ENCODE data around the gene BBS7. TPM values are rescaled to one million over a fixed set of nuclear protein-coding genes. Genes with fewer than 3 reads are reported as not detected.

Gene BBS7
- total and polyA plus RNA-seq, 2 of the 13 experiments (the other 11 are each of a cell fraction or from before 2014, with no cell fraction given): 9.0 to 15.7 TPM

DNA sequence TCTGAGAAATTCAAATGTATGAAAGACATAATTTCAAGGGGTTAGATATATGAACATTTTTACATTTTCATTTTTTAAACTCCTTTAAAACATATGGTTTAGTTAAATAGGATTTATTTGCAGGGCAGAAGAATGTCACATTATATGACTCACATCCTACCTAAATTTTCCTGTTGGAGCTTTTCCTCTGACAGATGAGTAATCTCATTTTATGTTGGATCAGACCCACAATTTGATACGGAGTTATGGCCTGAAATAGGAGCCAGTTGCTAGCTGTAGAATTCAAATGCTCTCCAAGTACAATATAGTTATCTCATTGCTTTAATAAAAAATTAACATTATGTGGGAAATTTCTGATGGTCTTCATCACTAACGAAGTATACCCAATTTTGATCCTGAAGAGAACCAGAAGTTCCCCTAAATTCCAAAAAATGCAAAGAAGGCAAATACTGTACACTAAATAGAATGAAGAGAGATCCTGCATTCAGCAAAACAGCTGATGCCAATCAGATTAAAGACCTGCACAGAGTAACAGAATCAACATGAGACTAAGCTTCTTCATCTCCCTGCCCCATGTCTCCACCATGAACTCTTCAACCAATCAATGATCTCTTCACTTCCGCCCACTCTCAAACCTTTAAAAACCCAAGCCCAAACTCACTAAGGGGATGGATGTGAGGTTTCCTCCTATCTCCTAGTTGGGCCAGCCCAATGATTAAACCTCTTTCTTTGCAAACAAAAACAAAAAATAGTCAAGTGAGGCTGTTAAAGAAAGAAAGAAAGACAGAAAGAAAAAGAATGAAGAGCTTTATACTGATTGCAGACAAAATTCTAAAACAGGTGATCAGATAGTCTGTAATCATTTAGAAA, 80.1 kb downstream of the BBS7 start:
- no peaks in the 10 kb centered on the region for H4K20me1 ChIP-seq (ENCODE audit: insufficient read depth, low read length)
- TF ChIP-seq ZNF510 (CRISPR knock-in tag; IDR thresholded peaks at IDR 0.05; ENCODE audit: low read depth): no peak
- no peak for TF ChIP-seq ASH2L (IDR thresholded peaks at IDR 0.05; ENCODE audit: insufficient read length, low read depth, low read length)
- TF ChIP-seq LCORL (IDR thresholded peaks at IDR 0.05): no peak
- no peak for TF ChIP-seq LCORL (CRISPR knock-in tag; IDR thresholded peaks at IDR 0.05)
- TF ChIP-seq ZFYVE20 (CRISPR knock-in tag; IDR thresholded peaks at IDR 0.05; ENCODE audit: borderline replicate concordance, low read depth): no peak
- no peak for TF ChIP-seq FOXA3 (CRISPR knock-in tag; IDR thresholded peaks at IDR 0.05)
- TF ChIP-seq ZEB1 (IDR thresholded peaks at IDR 0.05; ENCODE audit: insufficient replicate concordance, low read depth): no peak
- TF ChIP-seq SP4 (CRISPR knock-in tag; IDR thresholded peaks at IDR 0.05): no peak
- TF ChIP-seq, protein P1, sequence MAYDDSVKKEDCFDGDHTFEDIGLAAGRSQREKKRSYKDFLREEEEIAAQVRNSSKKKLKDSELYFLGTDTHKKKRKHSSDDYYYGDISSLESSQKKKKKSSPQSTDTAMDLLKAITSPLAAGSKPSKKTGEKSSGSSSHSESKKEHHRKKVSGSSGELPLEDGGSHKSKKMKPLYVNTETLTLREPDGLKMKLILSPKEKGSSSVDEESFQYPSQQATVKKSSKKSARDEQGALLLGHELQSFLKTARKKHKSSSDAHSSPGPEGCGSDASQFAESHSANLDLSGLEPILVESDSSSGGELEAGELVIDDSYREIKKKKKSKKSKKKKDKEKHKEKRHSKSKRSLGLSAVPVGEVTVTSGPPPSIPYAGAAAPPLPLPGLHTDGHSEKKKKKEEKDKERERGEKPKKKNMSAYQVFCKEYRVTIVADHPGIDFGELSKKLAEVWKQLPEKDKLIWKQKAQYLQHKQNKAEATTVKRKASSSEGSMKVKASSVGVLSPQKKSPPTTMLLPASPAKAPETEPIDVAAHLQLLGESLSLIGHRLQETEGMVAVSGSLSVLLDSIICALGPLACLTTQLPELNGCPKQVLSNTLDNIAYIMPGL (CRISPR knock-in tag; IDR thresholded peaks at IDR 0.05; ENCODE audit: borderline replicate concordance in 1 of 2, low read depth in 1 of 2): no peak
- TF ChIP-seq SIN3B (IDR thresholded peaks at IDR 0.05; ENCODE audit: low read length): no peak
- TF ChIP-seq SPEN (CRISPR knock-in tag; IDR thresholded peaks at IDR 0.05; ENCODE audit: low read depth): no peak
- ATAC-seq (no peak), DNase-seq (ENCODE audit: low spot score) (no peak), FAIRE-seq (no peak)
- H3K27ac ChIP-seq (ENCODE audit: extremely low read length, insufficient read depth, low read length): no peak overlapping the region
- H3K36me3 ChIP-seq (replicated peaks in 1 of 2; ENCODE audit: control insufficient read depth in 1 of 2, insufficient read depth in 2 of 2, low read length in 2 of 2): no peaks in the 10 kb centered on the region
- POLR2A ChIA-PET: no interaction called here
- no peak overlapping the region for H3K9ac ChIP-seq (ENCODE audit: insufficient read depth, low read depth, low read length)
- no peaks in the 10 kb centered on the region for H3K9me3 ChIP-seq (ENCODE audit: low read length)
- CTCF ChIA-PET (ENCODE audit: low intra/inter-chr PET ratio, low total read pairs): no interaction called here
- H3K4me2 ChIP-seq (ENCODE audit: low read depth, low read length): no peak overlapping the region
- no peak overlapping the region for H2AFZ ChIP-seq (ENCODE audit: low read length)
- no peak overlapping the region for H3K4me3 ChIP-seq (replicated peaks in 1 of 3; ENCODE audit: insufficient read depth in 1 of 3, low read depth in 2 of 3, low read length in 3 of 3)
- BruUV-seq (replicated peaks): no TSS peak
- H3K79me2 ChIP-seq (ENCODE audit: insufficient read depth, low read length): no peaks in the 10 kb centered on the region
- no peaks in the 10 kb centered on the region for H3K27me3 ChIP-seq (ENCODE audit: control insufficient read depth in 1 of 2, insufficient read depth in 2 of 2, low read length in 2 of 2)
- peaks cover 23% of the 10 kb centered on the region for H3K4me1 ChIP-seq (ENCODE audit: insufficient read depth, low read length)
- in situ Hi-C loops (cut with HindIII; ENCODE audit: extremely low pct_ligation_motif_present, low pct_unique_long_range_greater_than_20kb): no loop called here
- 85% methylated on average over 3 of the region's 3 CpGs for WGBS (ENCODE audit: low lambda C conversion rate)
- intact Hi-C loops (cut with micrococcal nuclease; ENCODE audit: unreplicated experiment): no loop called here

Measured in HepG2 (cell line).